HG03097 (cell line): ENCODE measurements around the gene NFATC1.

Source experiments
- ATAC-seq: cut with Tn5 transposase; IDR thresholded peaks from one replicate; pipeline ENCODE4 v1.9.1; 2021; ENCODE audit not compliant: unreplicated experiment, low FRiP score

NFATC1 gene

DNA sequence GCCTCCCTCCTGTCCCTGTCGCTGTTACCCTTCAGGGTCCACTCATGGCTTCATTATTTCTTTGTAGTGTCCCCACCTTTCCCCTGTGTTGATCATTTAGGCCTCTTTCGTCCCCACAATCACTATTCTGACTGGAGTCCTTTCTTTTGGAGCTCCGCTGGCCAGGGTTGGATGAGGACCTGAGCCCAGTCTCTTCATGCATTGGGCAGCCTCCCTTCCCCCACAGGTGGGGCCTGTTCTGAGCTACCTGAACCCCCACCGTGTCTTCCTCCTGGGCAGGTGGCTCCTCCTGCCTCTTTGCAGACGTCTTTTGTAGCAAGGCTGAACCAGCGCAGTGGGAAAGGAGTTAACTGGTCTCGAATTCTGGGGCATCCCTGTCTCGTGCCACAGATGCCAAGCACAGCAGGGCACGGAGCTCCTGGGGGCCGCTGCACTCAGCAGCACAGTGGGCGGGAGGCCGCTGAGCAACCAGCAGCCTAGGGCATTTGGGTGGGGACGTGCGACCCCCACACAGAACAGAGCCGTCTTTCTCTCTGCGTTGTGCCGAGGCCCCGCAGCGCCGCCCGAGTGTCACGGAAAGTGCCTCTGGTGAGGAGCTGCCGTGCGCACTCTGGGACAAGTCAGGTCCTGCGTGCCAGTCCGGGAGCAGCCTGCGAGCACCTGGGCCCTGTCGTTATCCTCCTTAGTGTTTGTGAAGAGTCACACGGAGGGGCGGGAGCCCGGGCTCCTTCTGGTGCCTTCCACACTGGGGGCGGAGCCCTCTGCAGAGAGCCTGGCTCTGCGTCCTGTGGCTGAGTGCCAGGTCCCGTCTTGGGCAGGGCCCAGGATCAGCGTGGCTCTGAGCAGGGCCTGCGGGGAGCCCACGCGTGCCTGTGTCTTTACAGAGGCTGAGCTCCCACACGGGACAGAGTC lies 130.1 kb downstream of the NFATC1 start:
- no peak for ATAC-seq

DNA sequence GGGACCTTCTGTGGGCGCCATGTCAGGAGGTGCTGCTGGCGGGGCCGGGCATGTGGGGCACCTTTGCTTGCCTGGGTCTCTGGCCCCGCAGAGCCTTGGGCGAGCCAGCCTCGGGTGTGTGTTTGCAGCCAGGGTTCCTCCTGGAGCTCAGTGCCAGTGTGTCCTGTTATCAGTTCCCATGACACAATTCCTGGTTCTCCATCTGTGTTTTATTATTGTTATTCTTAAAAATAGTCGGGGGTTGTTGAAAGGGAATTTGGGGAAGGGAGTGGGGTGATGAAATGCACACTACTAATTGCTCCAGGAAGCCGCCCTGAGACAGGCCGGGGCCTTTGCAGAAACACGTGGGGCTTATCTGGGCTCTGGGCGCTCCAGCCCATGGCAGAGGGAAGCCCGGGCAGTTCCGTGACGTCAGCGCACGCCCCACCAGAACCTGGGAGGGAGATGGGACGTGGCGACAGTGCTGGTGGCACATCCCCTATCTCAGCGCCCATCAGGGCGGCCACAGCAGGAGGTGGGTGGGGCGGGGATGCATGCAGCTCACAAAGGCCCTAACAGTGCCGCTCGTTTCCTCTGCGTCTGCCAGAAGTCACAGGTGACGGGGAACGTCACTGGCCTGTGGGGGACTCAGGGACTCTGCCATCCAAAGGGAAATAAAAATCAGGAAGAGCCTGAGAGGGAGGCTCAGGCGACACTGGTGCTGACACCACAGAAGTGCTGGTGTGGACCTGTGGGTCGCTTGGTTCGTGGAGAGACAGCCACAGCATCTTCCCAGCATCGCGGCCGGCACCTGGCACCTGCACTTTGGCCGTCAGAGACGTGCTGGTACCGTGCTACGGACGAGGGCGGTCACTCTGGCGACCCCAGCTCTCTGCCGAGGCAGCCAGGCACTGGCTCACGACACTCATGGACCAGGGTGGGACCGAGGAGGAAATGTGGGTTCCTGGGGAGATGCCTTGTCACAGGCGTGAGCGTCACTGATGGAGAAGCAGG lies 131.0 kb downstream of the NFATC1 start:
- no peak for ATAC-seq

DNA sequence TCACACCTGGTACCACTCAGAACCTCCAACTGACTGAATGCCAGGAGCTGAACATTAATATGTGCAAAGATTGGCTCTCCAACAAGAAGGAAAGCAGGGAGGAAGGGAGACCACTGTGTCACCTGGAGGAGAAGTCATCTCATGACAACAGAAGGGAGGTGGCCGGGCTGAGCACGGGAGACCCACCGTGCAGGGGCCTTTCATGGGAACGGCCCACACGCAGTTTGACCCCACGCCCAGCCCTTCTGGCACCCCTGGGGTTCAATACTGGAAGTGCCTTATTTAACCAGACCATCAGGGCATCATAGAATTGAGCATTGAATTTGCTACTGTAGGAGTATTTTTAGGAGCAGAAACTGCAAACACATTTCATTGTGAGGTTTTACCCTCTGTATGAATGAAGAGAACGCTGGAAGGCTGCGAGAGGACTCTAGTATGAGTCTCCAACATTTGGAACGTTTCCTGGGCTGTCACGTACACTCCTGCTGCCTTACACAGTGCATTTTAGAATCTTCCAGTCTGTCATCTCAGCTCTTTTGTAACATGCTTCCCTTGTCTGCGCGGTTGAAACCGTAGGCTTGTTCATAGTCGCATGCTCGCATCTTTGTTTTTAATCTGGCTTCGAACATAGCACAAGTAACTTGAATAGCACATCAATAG lies 132.1 kb downstream of the NFATC1 start:
- no peak for ATAC-seq

DNA sequence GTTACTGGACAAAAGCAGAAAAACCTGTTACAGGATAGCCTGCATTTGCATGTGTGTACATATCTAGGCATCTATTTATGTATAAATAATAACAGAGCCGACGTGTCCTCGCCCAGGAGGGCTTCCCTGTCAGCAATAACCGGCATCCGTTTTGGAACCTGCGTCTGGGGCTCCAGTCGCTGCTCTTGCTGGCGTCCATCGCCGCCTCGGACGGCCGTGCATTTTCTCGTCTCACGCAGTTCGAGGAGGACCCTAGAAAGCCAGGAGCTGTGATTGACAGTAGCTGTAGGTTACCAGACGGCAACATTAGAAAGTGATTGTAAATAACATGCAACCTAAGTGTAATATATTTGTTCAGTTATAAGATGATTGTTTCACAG lies 132.6 kb downstream of the NFATC1 start:
- ATAC-seq: no peak

DNA sequence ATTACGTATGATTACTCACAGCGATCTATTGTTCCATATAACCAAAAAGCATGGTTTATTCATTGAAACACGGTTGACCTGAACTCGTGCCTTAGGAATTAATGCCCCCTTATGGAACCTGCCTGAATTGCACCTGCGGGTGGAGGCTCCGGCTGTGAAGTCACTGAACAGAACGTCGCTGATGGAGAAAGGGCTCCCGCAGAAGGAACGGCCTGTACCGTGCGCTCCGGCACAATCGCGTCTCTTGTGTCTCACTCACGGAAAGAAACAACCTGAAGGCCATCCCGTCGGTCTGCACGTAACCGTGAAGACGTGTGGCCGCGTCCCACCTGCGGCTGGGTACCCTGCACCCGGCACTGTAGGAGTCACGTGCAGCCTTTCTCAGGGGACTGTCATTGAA lies 133.1 kb downstream of the NFATC1 start:
- ATAC-seq: no peak

DNA sequence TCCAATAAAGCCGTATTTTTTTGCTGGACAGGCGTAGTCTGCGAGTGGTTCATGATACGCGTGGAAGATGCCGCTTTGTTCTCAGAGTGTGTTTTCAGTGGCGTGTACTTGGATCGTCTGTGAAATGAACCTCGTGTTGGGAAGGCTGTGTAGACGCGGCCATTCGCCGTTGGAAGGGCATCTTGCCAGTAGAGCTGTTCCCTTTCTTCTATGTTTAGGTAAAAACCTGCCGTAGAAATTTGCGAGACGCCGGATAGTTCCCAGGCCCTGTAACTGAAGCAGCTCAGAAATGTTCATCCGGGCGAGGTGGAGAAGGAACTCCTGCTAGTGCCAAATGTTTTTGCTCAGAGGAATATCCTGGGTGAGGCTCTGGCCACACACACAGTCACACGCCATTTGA lies 133.6 kb downstream of the NFATC1 start:
- ATAC-seq: no peak

DNA sequence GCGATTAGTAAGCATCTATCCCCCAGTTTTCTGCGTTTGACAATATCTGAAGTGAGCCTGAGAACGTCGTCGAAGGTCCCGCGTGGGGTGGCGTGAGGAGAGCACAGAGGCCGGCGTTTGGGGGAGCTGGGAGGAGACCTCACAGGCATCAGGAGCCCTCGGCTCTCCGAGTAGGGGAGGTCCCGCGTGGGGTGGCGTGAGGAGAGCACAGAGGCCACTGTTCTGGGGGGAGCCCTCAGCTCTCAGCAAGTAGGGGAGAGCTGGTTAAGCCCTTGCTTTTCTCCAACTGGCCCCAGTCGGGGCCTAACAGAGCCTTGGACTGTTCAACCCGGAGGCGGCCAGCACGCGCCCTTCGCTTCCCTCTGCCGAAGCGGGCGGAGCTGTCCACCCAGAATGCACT lies 134.3 kb downstream of the NFATC1 start:
- no peak for ATAC-seq

DNA sequence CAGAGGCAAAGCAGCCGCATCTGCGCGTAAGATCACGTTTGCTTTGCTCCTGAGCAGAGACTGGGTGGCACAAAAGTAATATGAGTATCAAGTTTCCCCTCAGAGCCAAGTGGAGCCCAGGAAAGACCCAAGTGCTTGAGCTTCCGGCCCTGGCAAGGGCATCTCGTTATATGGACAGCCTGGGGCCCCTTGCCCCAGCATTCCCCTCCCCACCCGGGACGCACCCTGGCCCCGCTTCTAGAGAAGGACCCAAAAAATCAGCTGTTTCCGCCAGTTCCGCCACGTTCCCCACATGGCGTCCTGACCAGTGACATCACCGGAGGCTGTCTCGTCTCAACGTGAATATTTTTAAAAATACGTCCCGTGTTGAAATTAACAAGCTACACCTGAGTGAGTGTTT lies 135.1 kb downstream of the NFATC1 start:
- no peak for ATAC-seq

DNA sequence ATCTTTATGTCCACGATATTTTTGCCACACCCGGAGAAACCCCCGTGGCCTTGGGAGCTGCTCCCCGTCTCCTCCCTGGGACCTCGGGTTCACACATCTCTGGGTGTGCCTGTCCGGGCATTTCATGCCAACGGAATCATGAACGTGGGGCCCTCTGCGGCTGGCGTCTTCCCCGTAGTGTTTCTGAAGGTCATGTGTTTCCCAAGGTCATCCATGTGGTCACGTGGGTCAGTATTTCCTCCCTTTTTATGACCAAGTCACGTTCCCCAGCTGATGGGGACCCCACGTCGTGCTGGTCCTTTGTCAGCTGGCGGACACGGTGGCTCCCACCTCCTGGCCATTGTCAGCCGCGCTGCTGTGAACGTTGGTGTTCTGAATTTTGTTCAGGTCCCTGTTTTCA lies 135.7 kb downstream of the NFATC1 start:
- ATAC-seq: no peak

DNA sequence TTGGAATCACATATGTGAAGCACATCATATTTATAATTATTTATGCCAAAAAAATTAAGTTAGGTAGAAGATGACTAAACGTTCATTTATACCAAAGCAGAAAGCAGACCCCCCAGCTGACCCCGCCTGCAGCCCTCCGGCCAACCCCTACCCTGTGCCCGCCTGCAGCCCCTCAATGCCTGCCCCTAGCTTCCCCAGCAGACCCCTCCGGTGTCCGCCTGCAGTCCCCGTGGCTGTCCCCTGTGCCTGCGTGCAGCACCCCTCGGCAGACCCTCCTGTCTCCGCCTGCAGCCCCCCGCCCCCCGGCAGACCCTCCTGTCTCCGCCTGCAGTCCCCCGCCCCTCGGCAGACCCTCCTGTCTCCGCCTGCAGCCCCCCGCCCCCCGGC lies 136.2 kb downstream of the NFATC1 start:
- ATAC-seq: no peak

DNA sequence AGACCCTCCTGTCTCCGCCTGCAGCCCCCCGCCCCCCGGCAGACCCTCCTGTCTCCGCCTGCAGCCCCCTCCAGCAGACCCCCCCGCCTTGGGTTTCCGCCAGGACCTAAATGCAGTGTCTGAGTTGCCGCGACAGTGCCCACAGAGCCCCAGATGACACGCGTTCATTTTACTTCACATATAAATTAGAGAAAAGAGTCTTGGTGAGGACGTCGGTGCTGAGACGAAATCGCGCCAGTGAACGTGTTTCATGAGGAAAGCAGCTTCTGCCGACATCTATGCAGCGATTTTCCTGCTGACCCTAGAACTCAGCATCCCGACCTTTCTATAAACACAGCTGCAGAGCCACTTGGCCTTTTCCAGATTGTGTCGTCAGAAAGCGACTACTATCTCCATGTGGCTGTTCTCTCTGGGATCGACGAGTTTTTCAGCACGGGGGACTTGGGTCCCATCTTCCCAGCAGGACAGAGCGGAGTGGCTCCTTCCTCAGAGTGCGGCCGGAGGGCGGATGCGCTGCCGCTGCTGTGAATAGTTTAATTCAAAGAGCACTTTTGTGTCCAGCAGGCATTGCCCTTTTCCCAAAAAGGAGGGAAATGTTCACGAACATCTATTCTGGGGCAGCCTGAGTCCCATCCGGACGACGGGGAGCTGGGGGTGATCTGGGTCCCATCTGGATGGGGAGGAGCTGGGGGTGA lies 136.7 kb downstream of the NFATC1 start:
- no peak for ATAC-seq

DNA sequence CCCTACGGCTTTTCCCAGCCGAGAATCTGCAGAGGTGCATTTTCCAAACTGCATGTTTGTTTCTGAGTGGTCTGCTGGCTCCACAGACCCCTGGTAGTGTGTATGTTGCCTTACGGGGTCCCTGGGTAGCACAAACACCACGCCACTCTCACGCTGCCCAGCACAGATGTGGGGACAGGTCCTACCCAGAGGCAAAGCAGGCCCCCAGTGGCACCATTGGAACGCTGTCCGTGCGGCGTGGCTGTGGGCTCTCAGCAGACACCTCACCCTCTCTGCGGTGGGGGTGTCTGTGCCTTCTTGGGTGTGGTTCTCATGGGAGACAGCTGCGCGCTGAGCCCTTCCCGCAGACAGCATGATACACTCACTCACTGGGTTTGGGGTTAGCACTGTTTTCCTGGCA lies 137.4 kb downstream of the NFATC1 start:
- no peak for ATAC-seq

DNA sequence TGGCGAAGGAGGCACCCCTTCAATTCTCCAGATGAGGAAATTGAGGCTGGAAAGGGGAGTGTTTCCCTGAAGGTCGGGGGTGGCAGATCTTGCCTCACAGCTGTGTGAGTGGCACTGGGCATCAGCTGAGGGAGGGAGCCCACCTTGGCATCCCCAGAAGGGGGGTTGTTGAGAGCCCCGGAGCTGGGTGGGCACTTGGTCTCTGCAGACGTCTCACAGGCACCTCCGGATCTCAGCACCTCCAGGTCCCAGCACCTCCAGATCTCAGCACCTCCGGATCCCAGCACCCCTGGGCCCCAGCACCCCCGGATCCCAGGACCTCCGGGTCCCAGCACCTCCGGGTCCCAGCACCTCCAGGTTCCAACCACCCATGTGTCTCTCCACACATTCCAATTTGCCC lies 137.9 kb downstream of the NFATC1 start:
- ATAC-seq: no peak

DNA sequence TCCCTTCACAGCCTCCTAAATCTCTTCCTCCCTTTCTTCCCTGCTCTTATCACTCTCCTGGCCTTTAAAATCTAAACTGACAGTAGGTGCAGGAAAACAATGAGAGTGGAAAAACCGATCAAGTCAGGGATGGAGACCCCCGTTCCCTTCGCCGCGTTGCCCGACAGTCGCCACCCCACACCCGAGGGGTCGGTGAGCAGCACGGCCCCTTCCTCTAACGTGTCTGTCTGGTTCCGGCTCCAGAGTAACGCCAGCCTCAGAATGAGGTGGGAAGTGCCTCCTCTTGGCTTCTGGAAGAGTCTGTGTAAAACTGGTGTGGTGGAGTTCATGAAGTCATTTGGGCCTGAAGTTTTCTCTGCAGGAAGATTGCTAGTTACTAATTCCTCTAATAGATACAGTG lies 138.6 kb downstream of the NFATC1 start:
- no peak for ATAC-seq

DNA sequence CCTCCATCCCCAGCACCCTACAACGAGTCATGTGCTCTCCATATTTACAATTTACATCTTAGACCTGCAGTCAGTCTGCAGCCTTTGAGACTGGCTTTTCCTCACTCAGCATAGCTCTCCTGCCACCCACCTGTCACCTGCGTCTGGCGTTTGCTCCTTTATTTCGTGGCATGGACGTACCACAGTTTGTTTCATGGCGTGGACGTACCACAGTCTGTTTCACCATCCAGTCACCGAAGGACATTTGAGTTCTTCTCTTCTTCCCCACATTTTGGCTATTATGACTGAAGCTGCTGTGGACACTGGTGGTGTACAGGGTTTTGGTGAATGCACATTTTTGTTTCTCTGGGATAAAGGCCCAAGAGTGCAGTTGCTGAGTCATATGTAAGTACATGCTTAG lies 142.0 kb downstream of the NFATC1 start:
- ATAC-seq: no peak

DNA sequence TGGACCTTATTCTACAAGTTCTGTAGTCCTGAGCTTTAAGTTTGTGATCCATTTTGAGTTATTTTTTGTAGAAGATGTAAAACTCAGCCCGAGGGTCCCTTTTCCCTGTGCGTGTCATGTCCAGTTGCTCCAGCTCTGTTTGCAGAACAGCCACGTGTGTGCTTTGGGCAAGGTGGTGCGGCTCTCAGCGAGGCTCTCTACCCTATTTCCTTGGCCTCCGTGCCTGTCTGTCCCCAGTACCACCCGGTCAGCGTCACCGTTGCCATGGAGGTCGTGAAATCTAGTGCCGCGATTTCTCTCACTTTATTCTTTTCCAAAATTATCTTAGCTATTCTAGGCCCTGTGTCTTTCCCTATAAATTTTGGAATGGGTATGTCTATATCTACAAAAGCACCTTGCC lies 142.9 kb downstream of the NFATC1 start:
- ATAC-seq: no peak

DNA sequence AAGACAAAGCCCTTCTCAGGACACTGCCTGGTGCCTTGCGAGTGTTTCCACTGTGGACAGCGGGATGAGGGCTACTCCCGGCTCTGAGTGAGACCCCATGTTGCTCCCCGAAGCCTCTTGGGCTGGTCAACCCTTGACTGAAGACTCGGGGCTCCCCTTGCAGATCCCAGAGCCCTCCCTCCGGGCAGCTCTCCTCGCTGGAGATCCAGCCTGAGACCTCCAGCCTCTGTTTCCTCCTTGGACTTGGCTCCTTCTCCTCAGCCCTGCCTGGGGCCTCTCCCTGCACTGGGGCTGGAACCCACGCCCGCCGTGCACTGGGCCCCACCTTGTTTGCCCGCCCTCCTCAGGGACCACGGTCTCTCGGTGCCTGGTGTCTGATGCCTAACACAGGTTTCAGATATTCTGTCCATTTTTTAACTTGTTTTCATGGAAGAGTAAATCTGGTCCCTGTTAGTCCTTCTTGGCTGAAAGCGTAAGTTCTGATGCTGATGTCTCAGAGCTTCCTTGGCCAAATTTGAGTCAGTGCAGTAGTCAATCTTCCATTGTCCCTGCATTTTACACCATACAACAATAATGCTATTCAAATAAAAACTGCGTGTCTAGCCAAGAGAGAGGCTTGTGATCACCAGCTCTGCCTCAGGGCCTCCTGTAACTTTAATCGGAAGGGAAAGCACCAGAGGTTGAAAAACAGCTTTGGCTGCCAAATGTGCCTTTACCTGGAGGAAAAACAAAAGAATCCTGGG lies 144.6 kb downstream of the NFATC1 start:
- ATAC-seq: no peak

DNA sequence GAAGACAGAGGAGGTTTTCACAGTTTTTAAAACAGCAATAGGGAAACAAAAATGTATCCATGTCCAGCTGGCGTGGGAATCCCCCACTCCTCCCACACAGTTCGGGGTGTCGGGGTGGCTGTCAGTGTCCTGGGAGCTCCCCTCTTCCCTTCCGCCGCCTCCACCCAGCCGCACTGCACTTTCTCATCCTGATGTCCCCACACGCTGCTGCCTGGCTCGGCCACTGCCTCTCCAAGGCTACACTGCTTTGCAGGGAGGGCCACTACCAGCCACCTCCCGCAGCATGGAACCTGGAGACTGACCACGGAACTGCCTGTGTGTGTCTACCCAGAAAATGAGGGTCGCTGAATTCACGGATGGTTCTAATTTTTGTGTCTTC lies 145.2 kb downstream of the NFATC1 start:
- no peak for ATAC-seq

DNA sequence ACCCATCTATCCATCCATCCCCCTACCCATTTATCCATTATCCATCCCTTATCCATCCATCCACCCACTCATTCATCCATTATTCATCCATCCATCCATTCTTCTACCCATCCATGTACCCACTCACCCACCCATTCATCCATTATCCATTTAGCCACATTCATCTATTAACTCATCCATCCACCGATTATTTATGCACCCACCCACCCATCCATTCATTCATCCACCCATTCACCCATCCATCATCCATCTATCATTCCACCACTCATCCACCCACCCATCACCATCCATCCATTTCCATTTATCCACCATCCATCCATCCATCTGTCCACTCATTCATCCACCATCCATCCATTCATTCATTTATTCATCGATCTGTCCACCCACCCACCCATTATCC lies 146.5 kb downstream of the NFATC1 start:
- no peak for ATAC-seq
